ENCODE data around the gene HEATR5A. TPM values are rescaled to one million over a fixed set of nuclear protein-coding genes. Genes with fewer than 3 reads are reported as not detected.

HEATR5A gene
- total and polyA plus RNA-seq, 2 of the 13 experiments (the other 11 are each of a cell fraction or from before 2014, with no cell fraction given), result 36.4 to 105 TPM

DNA sequence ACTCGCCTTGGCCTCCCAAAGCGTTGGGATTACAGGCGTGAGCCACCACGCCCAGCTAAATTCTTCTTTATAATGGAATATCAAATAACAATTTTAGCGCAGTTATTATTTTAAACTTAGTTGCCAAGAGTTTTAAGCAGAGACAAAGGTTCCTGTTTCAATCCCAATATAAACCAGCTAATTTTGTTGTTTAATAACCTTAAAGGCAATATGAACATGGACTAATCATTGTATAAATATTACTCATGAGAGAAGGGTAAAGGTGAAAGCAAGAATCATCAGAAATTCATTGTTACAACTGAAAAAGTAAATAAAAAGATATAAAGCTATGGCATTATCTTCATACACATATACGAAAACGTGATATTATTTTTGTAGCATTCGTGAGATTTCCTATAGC, 28.8 kb upstream of the HEATR5A start:
- in situ Hi-C loops (cut with HindIII; ENCODE audit: extremely low pct_ligation_motif_present, low pct_unique_long_range_greater_than_20kb), result no loop called here
- H3K9me3 ChIP-seq (ENCODE audit: low read length), result no peaks in the 10 kb centered on the region
- POLR2A ChIA-PET, result interaction anchor here (2.4 to 5.7 kb wide), 2 partner anchors 8 to 29 kb away, joined by 13 to 38 read pairs; partner anchors contain the start of genes DTD2 and HEATR5A
- no peak overlapping the region for H3K4me3 ChIP-seq (replicated peaks in 1 of 3; ENCODE audit: insufficient read depth in 1 of 3, low read depth in 2 of 3, low read length in 3 of 3)
- no peaks in the 10 kb centered on the region for H3K27me3 ChIP-seq (ENCODE audit: control insufficient read depth in 1 of 2, insufficient read depth in 2 of 2, low read length in 2 of 2)
- peaks cover 10 to 19% of the 10 kb centered on the region in 2 experiments for H3K36me3 ChIP-seq (replicated peaks in 1 of 2; ENCODE audit: control insufficient read depth in 1 of 2, insufficient read depth in 2 of 2, low read length in 2 of 2)
- BruUV-seq (replicated peaks), result no TSS peak
- H2AFZ ChIP-seq (ENCODE audit: low read length), result no peak overlapping the region
- no peak overlapping the region for H3K27ac ChIP-seq (ENCODE audit: extremely low read length, insufficient read depth, low read length)
- no peak for DNase-seq (ENCODE audit: low spot score)
- TF ChIP-seq SOX13 (IDR thresholded peaks at IDR 0.05) (no peak), SOX13 (CRISPR knock-in tag; conservative IDR thresholded peaks at IDR 0.05 in 1 of 2, IDR thresholded peaks at IDR 0.05 in 1 of 2) (no peak)
- H3K4me1 ChIP-seq (ENCODE audit: insufficient read depth, low read length), result no peaks in the 10 kb centered on the region
- no peaks in the 10 kb centered on the region for H3K79me2 ChIP-seq (ENCODE audit: insufficient read depth, low read length)
- no peak for ATAC-seq
- CTCF ChIA-PET (ENCODE audit: low intra/inter-chr PET ratio, low total read pairs), result no interaction called here
- FAIRE-seq, result no peak
- H3K4me2 ChIP-seq (ENCODE audit: low read depth, low read length), result no peak overlapping the region
- WGBS (ENCODE audit: low lambda C conversion rate), result 77% methylated on average over 8 of the region's 8 CpGs
- intact Hi-C loops (cut with micrococcal nuclease; ENCODE audit: unreplicated experiment), result no loop called here
- no peaks in the 10 kb centered on the region for H4K20me1 ChIP-seq (ENCODE audit: insufficient read depth, low read length)
- H3K9ac ChIP-seq (ENCODE audit: insufficient read depth, low read depth, low read length), result no peak overlapping the region

- no peak overlapping the region for H3K9ac ChIP-seq (ENCODE audit: insufficient read depth, low read depth, low read length)
- H3K36me3 ChIP-seq (replicated peaks in 1 of 2; ENCODE audit: control insufficient read depth in 1 of 2, insufficient read depth in 2 of 2, low read length in 2 of 2), result peaks cover 6 to 8% of the 10 kb centered on the region in 2 experiments; a peak in 3 of 5 replicates
- no peak for FAIRE-seq
- H2AFZ ChIP-seq (ENCODE audit: low read length), result no peak overlapping the region
- WGBS (ENCODE audit: low lambda C conversion rate), result 86% methylated on average over 1 of the region's 1 CpG
- DNase-seq (ENCODE audit: low spot score), result no peak
- H3K9me3 ChIP-seq (ENCODE audit: low read length), result no peaks in the 10 kb centered on the region
- POLR2A ChIA-PET, result interaction anchor here (1.7 to 2.0 kb wide), 2 partner anchors 11 to 26 kb away, joined by 13 to 21 read pairs; partner anchors contain the start of genes DTD2 and HEATR5A
- CTCF ChIA-PET (ENCODE audit: low intra/inter-chr PET ratio, low total read pairs), result no interaction called here
- no peak overlapping the region for H3K27ac ChIP-seq (ENCODE audit: extremely low read length, insufficient read depth, low read length)
- in situ Hi-C loops (cut with HindIII; ENCODE audit: extremely low pct_ligation_motif_present, low pct_unique_long_range_greater_than_20kb), result no loop called here
- H3K4me3 ChIP-seq (replicated peaks in 1 of 3; ENCODE audit: insufficient read depth in 1 of 3, low read depth in 2 of 3, low read length in 3 of 3), result no peak overlapping the region
- H4K20me1 ChIP-seq (ENCODE audit: insufficient read depth, low read length), result no peaks in the 10 kb centered on the region
- no peak for ATAC-seq
- TF ChIP-seq MAFK (conservative IDR thresholded peaks at IDR 0.05 in 1 of 2, IDR thresholded peaks at IDR 0.05 in 1 of 2; ENCODE audit: low read length in 2 of 2) (peak; percentile 64 to 68; a peak in 3 of 4 replicates), NFE2L2 (IDR thresholded peaks at IDR 0.05; ENCODE audit: low read length) (peak; percentile 52; the same call in 1 of the 2 replicates), HMG20B (CRISPR knock-in tag; conservative IDR thresholded peaks at IDR 0.05) (no peak), MAFF (IDR thresholded peaks at IDR 0.05; ENCODE audit: low read depth, low read length) (peak; percentile 28; the same call in 1 of the 2 replicates)
- TF ChIP-seq, protein P1, sequence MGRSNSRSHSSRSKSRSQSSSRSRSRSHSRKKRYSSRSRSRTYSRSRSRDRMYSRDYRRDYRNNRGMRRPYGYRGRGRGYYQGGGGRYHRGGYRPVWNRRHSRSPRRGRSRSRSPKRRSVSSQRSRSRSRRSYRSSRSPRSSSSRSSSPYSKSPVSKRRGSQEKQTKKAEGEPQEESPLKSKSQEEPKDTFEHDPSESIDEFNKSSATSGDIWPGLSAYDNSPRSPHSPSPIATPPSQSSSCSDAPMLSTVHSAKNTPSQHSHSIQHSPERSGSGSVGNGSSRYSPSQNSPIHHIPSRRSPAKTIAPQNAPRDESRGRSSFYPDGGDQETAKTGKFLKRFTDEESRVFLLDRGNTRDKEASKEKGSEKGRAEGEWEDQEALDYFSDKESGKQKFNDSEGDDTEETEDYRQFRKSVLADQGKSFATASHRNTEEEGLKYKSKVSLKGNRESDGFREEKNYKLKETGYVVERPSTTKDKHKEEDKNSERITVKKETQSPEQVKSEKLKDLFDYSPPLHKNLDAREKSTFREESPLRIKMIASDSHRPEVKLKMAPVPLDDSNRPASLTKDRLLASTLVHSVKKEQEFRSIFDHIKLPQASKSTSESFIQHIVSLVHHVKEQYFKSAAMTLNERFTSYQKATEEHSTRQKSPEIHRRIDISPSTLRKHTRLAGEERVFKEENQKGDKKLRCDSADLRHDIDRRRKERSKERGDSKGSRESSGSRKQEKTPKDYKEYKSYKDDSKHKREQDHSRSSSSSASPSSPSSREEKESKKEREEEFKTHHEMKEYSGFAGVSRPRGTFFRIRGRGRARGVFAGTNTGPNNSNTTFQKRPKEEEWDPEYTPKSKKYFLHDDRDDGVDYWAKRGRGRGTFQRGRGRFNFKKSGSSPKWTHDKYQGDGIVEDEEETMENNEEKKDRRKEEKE (IDR thresholded peaks at IDR 0.05), result 0 out of 2 replicates have a peak, but pooled peaks have one; percentile 2
- H3K4me1 ChIP-seq (ENCODE audit: insufficient read depth, low read length), result no peaks in the 10 kb centered on the region
- H3K79me2 ChIP-seq (ENCODE audit: insufficient read depth, low read length), result no peaks in the 10 kb centered on the region
- BruUV-seq (replicated peaks), result no TSS peak
- H3K27me3 ChIP-seq (ENCODE audit: control insufficient read depth in 1 of 2, insufficient read depth in 2 of 2, low read length in 2 of 2), result no peaks in the 10 kb centered on the region
- no peak overlapping the region for H3K4me2 ChIP-seq (ENCODE audit: low read depth, low read length)
- intact Hi-C loops (cut with micrococcal nuclease; ENCODE audit: unreplicated experiment), result no loop called here
These were observed 25.4 kb upstream of the HEATR5A start for GRCh38 chr14:31445703-31446102.
